GM19455 (cell line): Measurements from ENCODE around the gene EIF5B.
A peak's percentile ranks its signal among the peaks of the same experiment; 100 is the strongest.
"Not testable (repeated sequence)": the region's sequence is repeated elsewhere in the genome, so short reads cannot be mapped to it uniquely, and the experiment has no call there.

Experiments used
- ATAC-seq: cut with Tn5 transposase; IDR thresholded peaks from one replicate; pipeline ENCODE4 v1.9.1; 2021; ENCODE audit not compliant: unreplicated experiment

Gene EIF5B

GRCh38 chr2:99356853-99357252, 19.7 kb downstream of the EIF5B start:
- peak; percentile 73 for ATAC-seq

- ATAC-seq = no peak
Observed at GRCh38 chr2:99365661-99366060, 28.5 kb downstream of the EIF5B start.

- ATAC-seq = not testable (repeated sequence)
Observed at GRCh38 chr2:99368854-99369253, 31.7 kb downstream of the EIF5B start.

GRCh38 chr2:99373144-99373543, 36.0 kb downstream of the EIF5B start:
- ATAC-seq = no peak

GRCh38 chr2:99374747-99375146, 37.6 kb downstream of the EIF5B start:
- ATAC-seq = no peak

GRCh38 chr2:99376254-99376864, 39.2 kb downstream of the EIF5B start:
- ATAC-seq = no peak

GRCh38 chr2:99377879-99378278, 40.7 kb downstream of the EIF5B start:
- no peak for ATAC-seq

GRCh38 chr2:99380376-99381010, 43.3 kb downstream of the EIF5B start:
- no peak for ATAC-seq

GRCh38 chr2:99382143-99382542, 45.0 kb downstream of the EIF5B start:
- no peak for ATAC-seq

GRCh38 chr2:99386011-99386410, 48.8 kb downstream of the EIF5B start:
- no peak for ATAC-seq

- ATAC-seq = no peak
Observed at GRCh38 chr2:99388892-99389291, 51.7 kb downstream of the EIF5B start.

- no peak for ATAC-seq
Observed at GRCh38 chr2:99389371-99389770, 52.2 kb downstream of the EIF5B start.

- ATAC-seq = no peak
Observed at GRCh38 chr2:99389946-99390345, 52.8 kb downstream of the EIF5B start.

GRCh38 chr2:99395589-99396130, 58.5 kb downstream of the EIF5B start:
- ATAC-seq = no peak

GRCh38 chr2:99397266-99397920, 60.2 kb downstream of the EIF5B start:
- ATAC-seq = no peak

- ATAC-seq = no peak
Observed at GRCh38 chr2:99398303-99398702, 61.1 kb downstream of the EIF5B start.

GRCh38 chr2:99399063-99399462, 61.9 kb downstream of the EIF5B start:
- no peak for ATAC-seq

GRCh38 chr2:99399795-99400194, 62.6 kb downstream of the EIF5B start:
- no peak for ATAC-seq

- ATAC-seq = no peak
Observed at GRCh38 chr2:99401841-99402240, 64.7 kb downstream of the EIF5B start.

GRCh38 chr2:99403084-99403483, 65.9 kb downstream of the EIF5B start:
- no peak for ATAC-seq

GRCh38 chr2:99403524-99403923, 66.3 kb downstream of the EIF5B start:
- ATAC-seq = no peak
